Smooth muscle cell (in vitro differentiated cells): ENCODE data around the gene TBKBP1. TPM values are rescaled to one million over a fixed set of nuclear protein-coding genes. Genes with fewer than 3 reads are reported as not detected.

Experiments
- DNase-seq: peaks from one replicate; lab custom pipeline; 2025; ENCODE audit not compliant: unreplicated experiment; lab: John Stamatoyannopoulos, UW
- H2AFZ ChIP-seq: fragments of 200-600 bp; sonication (generic); 2 replicates; pipeline ENCODE4 v1.6.0; 2016; ENCODE audit warnings: antibody characterized with exemption, low read depth, mild to moderate bottlenecking
- H3F3A ChIP-seq: fragments of 200-600 bp; sonication (generic); 2 replicates; pipeline ENCODE4 v1.6.0; 2017; ENCODE audit warnings: antibody characterized with exemption, low read depth
- H3K27ac ChIP-seq: fragments of 200-600 bp; sonication (generic); 2 replicates; pipeline ENCODE4 v1.5.1; 2016; ENCODE audit warnings: low read depth, mild to moderate bottlenecking
- H3K27me3 ChIP-seq: fragments of 200-600 bp; sonication (generic); 2 replicates; pipeline ENCODE4 v1.6.1; 2016; ENCODE audit warnings: low read depth, mild to moderate bottlenecking
- H3K36me3 ChIP-seq: fragments of 200-600 bp; sonication (generic); 2 replicates; pipeline ENCODE4 v1.5.1; 2016; ENCODE audit warnings: low read depth
- H3K4me1 ChIP-seq: fragments of 200-600 bp; sonication (generic); 2 replicates; pipeline ENCODE4 v1.5.1; 2016; ENCODE audit warnings: low read depth
- H3K4me2 ChIP-seq: fragments of 200-600 bp; sonication (generic); 2 replicates; pipeline ENCODE4 v1.6.0; 2016; ENCODE audit warnings: mild to moderate bottlenecking
- H3K4me3 ChIP-seq: fragments of 200-600 bp; sonication (generic); 2 replicates; pipeline ENCODE4 v1.5.1; 2016; ENCODE audit warnings: mild to moderate bottlenecking
- H3K79me2 ChIP-seq: fragments of 200-600 bp; sonication (generic); 2 replicates; pipeline ENCODE4 v1.6.0; 2016; ENCODE audit warnings: low read depth, mild to moderate bottlenecking
- H3K9ac ChIP-seq: fragments of 200-600 bp; sonication (generic); 2 replicates; pipeline ENCODE4 v1.6.0; 2016; ENCODE audit warnings: low read depth
- H3K9me3 ChIP-seq: fragments of 200-600 bp; sonication (generic); replicated peaks from 2 replicates; pipeline ENCODE4 v1.5.1; 2016; ENCODE audit warnings: low read depth
- H4K20me1 ChIP-seq: fragments of 200-600 bp; sonication (generic); 2 replicates; pipeline ENCODE4 v1.6.0; 2016; ENCODE audit warnings: low read depth
- WGBS: methylation state at CpG from one replicate; pipeline ENCODE4 v1.1.7; 2016; ENCODE audit warnings: low lambda C conversion rate; 5-methylcytosine and 5-hydroxymethylcytosine counted together
- polyA plus RNA-seq: library from polyadenylated mRNA; unstranded; fragments of >200 nt; fragmentation: Nextera tagmentation; extraction: Ambion mirVana; gene quantifications from 2 replicates; pipeline ENCODE4 v1.2.1, GENCODE V29; 2016
- total RNA-seq: library from RNA; depleted of rRNA; stranded (reverse); fragments of >200 nt; gene quantifications from 2 replicates; pipeline ENCODE4 v1.2.3, GENCODE V29; 2014
- TF ChIP-seq, protein P1 (sequence below): fragments of 200-600 bp; sonication (generic); IDR thresholded peaks from 2 replicates; pipeline ENCODE4 v1.5.1; 2017; ENCODE audit warnings: borderline replicate concordance, mild to moderate bottlenecking, antibody characterized with exemption; ENCODE audit not compliant: insufficient read depth, poor library complexity, severe bottlenecking

Gene TBKBP1
- total and polyA plus RNA-seq, 2 experiments from 2014 or later: 5.8 to 7.7 TPM

DNA sequence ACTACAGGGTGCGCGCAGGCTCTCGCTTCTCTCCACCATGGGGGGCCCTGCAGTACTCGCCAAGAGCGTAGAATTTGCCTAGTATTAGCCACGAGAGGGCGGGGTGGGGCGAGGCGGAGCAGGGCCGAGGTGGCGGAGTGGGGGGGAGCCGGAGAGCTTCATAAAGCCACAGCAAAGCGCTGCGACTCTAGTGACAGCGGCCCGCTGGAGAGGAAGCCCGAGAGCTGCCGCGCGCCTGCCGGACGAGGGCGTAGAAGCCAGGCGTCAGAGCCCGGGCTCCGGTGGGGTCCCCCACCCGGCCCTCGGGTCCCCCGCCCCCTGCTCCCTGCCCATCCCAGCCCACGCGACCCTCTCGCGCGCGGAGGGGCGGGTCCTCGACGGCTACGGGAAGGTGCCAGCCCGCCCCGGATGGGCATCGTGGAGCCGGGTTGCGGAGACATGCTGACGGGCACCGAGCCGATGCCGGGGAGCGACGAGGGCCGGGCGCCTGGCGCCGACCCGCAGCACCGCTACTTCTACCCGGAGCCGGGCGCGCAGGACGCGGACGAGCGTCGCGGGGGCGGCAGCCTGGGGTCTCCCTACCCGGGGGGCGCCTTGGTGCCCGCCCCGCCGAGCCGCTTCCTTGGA lies 39.2 kb downstream of the TBKBP1 start, which contains the start of gene TBX21:
Gene TBX21 (plus strand): TSS at position 190 of the 627 bp plus-strand sequence. CDS start 219 bp downstream, at position 409.
- Histone ChIP-seq H3K9me3 (no peaks in the 10 kb centered on the region), H3K4me3 (peak within 1 kb of the TSS; percentile 45), H3F3A (no peaks in the 10 kb centered on the region), H3K4me2 (peak within 1 kb of the TSS; percentile 87), H2AFZ (no peak within 1 kb of the TSS), H3K79me2 (no peaks in the 10 kb centered on the region), H3K27ac (no peak within 1 kb of the TSS), H3K36me3 (no peaks in the 10 kb centered on the region), H3K9ac (no peak within 1 kb of the TSS), H3K4me1 (no peaks in the 10 kb centered on the region), H3K27me3 (peaks cover 79% of the 10 kb centered on the region), H4K20me1 (no peaks in the 10 kb centered on the region)
- peak; percentile 27 for DNase-seq
- 3% methylated on average over 57 of the region's 73 CpGs for WGBS
- TF ChIP-seq, protein P1, sequence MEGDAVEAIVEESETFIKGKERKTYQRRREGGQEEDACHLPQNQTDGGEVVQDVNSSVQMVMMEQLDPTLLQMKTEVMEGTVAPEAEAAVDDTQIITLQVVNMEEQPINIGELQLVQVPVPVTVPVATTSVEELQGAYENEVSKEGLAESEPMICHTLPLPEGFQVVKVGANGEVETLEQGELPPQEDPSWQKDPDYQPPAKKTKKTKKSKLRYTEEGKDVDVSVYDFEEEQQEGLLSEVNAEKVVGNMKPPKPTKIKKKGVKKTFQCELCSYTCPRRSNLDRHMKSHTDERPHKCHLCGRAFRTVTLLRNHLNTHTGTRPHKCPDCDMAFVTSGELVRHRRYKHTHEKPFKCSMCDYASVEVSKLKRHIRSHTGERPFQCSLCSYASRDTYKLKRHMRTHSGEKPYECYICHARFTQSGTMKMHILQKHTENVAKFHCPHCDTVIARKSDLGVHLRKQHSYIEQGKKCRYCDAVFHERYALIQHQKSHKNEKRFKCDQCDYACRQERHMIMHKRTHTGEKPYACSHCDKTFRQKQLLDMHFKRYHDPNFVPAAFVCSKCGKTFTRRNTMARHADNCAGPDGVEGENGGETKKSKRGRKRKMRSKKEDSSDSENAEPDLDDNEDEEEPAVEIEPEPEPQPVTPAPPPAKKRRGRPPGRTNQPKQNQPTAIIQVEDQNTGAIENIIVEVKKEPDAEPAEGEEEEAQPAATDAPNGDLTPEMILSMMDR: no peak

DNA sequence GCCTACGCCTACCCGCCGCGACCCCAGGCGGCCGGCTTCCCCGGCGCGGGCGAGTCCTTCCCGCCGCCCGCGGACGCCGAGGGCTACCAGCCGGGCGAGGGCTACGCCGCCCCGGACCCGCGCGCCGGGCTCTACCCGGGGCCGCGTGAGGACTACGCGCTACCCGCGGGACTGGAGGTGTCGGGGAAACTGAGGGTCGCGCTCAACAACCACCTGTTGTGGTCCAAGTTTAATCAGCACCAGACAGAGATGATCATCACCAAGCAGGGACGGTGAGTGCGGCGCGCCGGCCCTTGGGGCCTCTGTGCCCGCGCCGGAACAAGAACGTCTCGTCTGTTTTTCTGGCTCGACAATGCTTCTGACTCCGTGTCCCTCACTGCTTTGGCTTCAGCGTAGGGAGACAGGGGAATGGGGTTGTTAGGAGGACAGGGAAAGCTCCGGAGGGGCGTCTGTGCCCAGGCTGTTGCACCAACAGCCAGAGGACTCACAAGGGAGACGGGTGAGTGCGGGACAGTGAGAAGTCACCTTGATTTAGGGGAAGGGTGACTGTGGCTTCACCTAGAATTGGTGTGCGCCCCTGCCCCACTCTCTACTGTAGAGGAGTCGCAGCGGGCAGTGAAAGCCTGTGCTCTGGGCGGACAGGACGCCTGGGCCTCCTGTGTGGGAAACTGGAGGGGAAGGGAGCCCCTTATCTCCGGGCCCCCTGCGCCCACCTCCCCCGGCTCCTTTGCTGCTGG lies 39.9 kb downstream of the TBKBP1 start:
- Histone ChIP-seq H3F3A (no peaks in the 10 kb centered on the region), H3K79me2 (no peaks in the 10 kb centered on the region), H2AFZ (no peak overlapping the region), H3K27ac (no peak overlapping the region), H3K36me3 (no peaks in the 10 kb centered on the region), H3K9me3 (no peaks in the 10 kb centered on the region), H3K4me3 (peak overlapping the region; percentile 45), H3K4me1 (no peaks in the 10 kb centered on the region), H3K4me2 (peak overlapping the region; percentile 87), H3K9ac (no peak overlapping the region), H4K20me1 (no peaks in the 10 kb centered on the region), H3K27me3 (peaks cover 79% of the 10 kb centered on the region)
- TF ChIP-seq, protein P1: no peak
- no peak for DNase-seq
- WGBS: 13% methylated on average over 59 of the region's 60 CpGs

DNA sequence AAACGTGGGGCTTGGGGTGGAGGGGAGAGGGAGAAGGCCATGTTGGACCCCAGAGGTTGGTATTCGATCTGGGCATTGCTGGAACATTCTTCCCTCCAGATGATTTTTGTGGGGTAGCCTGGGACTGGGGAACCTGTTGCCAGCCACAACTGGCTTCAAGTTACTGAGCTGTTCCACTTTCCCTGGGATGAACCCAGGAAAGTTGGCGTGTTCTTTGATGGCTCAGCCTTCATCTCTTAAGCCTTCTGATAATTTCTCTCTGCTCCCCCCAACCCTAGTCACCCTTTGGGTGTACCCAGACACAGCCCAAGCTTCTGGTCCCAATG lies 41.1 kb downstream of the TBKBP1 start:
- Histone ChIP-seq H3K27me3 (peaks cover 73% of the 10 kb centered on the region), H2AFZ (no peak overlapping the region), H4K20me1 (no peaks in the 10 kb centered on the region), H3K27ac (no peak overlapping the region), H3F3A (no peaks in the 10 kb centered on the region), H3K4me3 (no peak overlapping the region), H3K36me3 (no peaks in the 10 kb centered on the region), H3K4me2 (no peak overlapping the region), H3K4me1 (no peaks in the 10 kb centered on the region), H3K9me3 (no peaks in the 10 kb centered on the region), H3K79me2 (no peaks in the 10 kb centered on the region), H3K9ac (no peak overlapping the region)
- 72% methylated on average over 3 of the region's 3 CpGs for WGBS
- TF ChIP-seq, protein P1: no peak
- no peak for DNase-seq

DNA sequence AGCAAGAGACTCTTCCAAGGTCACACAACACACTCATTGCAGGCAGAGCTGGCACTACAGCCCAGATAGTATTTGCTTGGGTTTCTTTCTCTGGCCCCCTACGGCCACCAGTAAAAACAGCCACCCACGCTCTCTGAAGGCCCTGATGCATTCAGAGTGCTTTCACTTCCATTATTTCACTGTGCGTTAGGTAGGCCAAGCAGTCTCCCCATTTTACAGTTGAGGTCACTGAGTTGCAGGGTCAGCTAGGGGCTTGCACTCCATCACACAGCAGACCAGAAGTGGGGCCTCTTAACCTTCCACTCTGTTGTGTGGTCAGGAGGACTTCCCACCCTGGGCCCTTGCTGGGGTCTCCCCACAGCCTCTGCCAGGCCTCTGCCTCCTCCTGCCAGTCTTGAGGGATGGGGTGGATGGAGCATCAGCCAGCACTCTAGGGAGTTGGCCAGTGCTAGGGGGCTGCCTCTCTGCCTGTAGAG lies 41.6 kb downstream of the TBKBP1 start:
- no peaks in the 10 kb centered on the region for H3K9me3 ChIP-seq
- H3K27ac ChIP-seq: no peak overlapping the region
- no peaks in the 10 kb centered on the region for H3K4me1 ChIP-seq
- H4K20me1 ChIP-seq: no peaks in the 10 kb centered on the region
- no peak for DNase-seq
- 94% methylated on average over 3 of the region's 3 CpGs for WGBS
- H3F3A ChIP-seq: no peaks in the 10 kb centered on the region
- no peak overlapping the region for H3K9ac ChIP-seq
- H3K4me2 ChIP-seq: no peak overlapping the region
- TF ChIP-seq, protein P1: no peak
- no peak overlapping the region for H2AFZ ChIP-seq
- peaks cover 69% of the 10 kb centered on the region for H3K27me3 ChIP-seq
- no peak overlapping the region for H3K4me3 ChIP-seq
- no peaks in the 10 kb centered on the region for H3K79me2 ChIP-seq
- no peaks in the 10 kb centered on the region for H3K36me3 ChIP-seq
